ENCODE results near the gene CNKSR3.

CNKSR3 gene

DNA sequence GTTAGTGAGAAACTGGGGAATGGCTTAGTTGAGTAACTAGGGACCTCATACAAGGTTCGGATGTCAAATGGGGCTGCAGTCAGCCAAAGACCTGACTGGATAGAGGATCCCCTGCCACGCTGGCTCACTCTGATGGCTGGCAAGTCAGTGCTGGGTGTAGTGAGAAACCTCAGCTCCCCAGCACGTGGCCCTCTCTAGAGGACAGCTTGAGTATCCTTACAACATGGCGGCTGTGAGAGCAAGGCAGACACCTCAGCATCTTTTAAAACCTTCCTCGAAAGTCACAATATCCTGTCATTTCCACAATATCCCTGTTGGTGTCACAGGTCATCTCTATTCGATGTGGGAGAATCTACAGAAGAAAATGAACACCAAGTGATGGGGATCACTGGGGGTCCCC, 127.2 kb downstream of the CNKSR3 start:
- no peak for DNase-seq

DNA sequence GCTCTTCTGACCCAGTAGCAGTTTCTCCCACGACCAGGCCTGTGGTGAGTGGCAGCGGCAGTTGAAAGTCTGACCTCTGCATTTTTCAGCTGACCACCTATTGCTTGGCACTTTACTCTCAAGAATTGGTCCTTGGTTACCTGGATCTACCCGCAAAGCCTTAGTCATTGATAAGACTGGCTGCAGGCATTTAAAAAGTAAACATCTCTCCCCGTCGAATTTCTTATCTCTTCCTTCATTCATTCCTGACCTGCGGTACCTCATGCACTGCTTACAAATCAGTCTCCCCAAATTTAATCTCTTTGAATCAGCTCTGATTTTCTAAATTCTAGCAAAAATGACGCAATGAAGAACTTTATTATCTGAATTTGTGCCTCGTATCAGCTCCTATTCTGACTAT, 127.7 kb downstream of the CNKSR3 start:
- no peak for DNase-seq
- TF ChIP-seq POLR2A (IDR thresholded peaks at IDR 0.05; ENCODE audit: low read length) (no peak), GATA1 (IDR thresholded peaks at IDR 0.05; ENCODE audit: low read depth, low read length) (no peak)

More for the DNA sequence above, 127.2 kb downstream of the CNKSR3 start:
- TF ChIP-seq GATA1 (IDR thresholded peaks at IDR 0.05; ENCODE audit: low read depth, low read length) (no peak), POLR2A (IDR thresholded peaks at IDR 0.05; ENCODE audit: low read length) (no peak)

DNA sequence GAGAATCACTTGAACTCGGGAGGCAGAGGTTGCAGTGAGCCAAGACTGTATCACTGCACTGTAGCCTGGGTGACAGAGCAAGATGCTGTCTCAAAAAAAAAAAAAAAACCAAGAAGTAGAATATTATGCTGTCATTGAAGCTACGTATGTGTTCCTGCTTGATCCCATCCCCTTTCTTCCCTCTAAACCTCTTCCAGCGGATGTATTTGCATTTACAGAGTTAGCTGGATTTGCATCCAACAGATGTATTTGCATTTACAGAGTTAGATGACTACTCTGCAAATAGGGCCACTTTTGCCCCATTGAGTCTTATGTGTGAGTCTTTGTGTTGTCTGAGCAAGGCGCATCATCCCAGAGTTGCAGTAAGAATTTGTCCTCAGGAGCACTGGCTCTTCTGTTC, 128.9 kb downstream of the CNKSR3 start:
- DNase-seq: no peak
- no peak for TF ChIP-seq GATA1 (IDR thresholded peaks at IDR 0.05; ENCODE audit: low read depth, low read length)
- TF ChIP-seq POLR2A (IDR thresholded peaks at IDR 0.05; ENCODE audit: low read length): no peak

DNA sequence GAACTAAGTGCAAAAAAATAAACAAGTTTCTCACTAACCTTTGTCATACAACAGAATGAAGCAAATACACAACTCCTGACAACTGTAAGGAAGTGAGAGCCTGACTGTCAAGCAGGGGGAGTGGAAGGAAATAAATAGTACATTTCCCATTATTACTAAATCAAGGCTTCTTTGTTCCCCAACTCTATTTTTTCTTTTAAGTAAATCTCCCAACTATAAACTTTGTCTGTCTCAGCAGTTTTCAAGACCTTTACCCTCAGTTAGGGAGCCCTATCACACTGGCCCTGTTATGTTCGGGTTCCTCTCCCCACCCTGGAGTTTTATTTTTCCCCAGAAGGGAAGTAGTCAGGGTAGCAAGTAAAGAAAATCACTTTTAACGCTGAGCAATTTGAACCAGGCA, 129.7 kb downstream of the CNKSR3 start:
- DNase-seq: no peak
- no peak for TF ChIP-seq POLR2A (IDR thresholded peaks at IDR 0.05; ENCODE audit: low read length)
- TF ChIP-seq GATA1 (IDR thresholded peaks at IDR 0.05; ENCODE audit: low read depth, low read length): no peak

DNA sequence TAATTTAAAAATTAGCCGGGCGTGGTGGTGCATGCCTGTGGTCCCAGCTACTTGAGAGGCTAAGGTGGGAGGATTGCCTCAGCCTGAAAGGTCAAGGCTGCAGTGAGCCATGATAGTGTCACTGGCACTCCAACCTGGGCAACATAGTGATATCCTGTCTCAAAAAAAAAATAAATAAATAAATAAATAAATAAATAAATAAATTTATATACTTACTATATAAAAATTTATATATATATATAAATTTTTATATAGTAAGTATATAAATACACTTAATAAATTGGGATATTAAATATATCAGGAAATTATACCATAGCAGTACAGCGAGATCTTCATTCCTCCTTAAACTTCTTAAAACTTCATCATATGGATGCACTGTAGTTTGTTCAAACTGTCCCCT, 130.9 kb downstream of the CNKSR3 start:
- TF ChIP-seq POLR2A (IDR thresholded peaks at IDR 0.05; ENCODE audit: low read length) (no peak), GATA1 (IDR thresholded peaks at IDR 0.05; ENCODE audit: low read depth, low read length) (no peak)
- no peak for DNase-seq

DNA sequence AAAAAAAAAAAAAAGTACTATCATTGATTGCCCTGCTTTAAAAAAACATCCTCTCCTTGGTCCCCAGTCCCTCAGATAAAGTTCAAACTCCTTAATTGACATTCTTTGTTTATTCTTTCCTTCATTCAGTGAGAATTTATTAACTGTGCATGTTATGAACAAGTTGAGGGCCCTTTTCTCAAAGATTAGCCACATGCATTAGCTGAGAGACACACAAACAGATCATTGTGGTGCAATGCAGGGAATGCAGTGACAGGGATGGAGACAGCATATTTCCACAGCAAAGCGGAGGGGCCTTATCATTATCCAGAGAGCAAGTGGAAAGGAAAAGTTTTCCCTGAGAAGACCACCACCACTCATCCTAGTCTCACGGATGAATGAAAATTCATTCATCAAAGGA, 132.0 kb downstream of the CNKSR3 start:
- DNase-seq: no peak
- TF ChIP-seq GATA1 (IDR thresholded peaks at IDR 0.05; ENCODE audit: low read depth, low read length) (no peak), POLR2A (IDR thresholded peaks at IDR 0.05; ENCODE audit: low read length) (no peak)

DNA sequence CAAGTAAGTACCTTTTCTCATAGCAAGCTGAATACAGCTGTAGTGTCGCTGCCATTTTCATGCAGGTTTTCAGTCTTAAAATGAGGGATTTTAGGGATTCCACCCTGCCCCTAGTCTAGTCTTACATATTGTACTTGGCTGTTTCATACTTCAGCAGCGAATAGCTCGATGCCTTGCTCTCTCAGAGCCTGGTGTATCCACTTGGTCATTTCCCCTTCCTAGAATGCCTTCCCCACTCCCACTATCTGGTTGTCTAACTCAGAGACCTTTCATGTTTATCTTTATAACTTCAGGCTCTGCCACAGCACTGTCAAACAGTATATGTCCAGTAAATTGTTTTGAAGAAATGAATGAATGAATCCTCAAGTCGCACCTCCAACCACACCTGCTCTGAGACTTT, 132.8 kb downstream of the CNKSR3 start:
- no peak for TF ChIP-seq POLR2A (IDR thresholded peaks at IDR 0.05; ENCODE audit: low read length)
- TF ChIP-seq GATA1 (IDR thresholded peaks at IDR 0.05; ENCODE audit: low read depth, low read length): no peak
- no peak for DNase-seq

DNA sequence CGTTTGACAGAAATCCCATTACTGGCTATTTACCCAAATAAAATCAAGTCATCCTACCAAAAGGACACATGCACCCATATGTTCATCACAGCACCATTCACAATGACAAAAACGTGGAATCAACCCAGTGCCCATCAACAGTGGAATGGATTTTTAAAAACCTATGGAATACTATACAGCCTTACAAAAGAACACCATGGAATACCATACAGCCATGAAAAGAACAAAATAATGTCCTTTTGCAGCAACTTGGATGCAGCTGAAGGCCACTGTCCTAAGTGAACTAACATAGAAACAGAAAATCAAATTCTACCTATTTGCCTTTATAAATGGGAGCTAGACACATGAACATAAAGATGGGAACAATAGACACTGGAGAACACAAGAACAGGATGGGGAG, 136.5 kb downstream of the CNKSR3 start:
- no peak for DNase-seq
- TF ChIP-seq GATA1 (IDR thresholded peaks at IDR 0.05; ENCODE audit: low read depth, low read length) (no peak), POLR2A (IDR thresholded peaks at IDR 0.05; ENCODE audit: low read length) (no peak)

DNA sequence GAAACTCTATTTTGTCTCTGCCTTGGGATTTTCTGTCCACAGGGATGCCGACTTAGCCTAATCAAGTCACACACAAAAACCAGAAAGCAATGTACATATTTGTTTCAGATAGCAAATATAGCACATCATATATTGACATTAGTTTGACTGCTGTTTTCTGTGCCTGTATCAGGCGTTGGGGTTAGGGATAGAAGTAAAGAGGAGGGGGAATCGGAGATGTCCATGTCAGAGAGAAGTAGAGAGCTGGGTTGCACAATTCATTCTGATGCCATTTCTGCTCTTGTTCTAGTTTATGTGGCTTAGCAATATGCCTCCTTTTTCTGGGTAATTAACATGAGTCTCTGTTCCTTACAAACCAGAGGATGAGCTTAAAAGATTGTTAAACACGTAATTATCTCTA, 139.2 kb downstream of the CNKSR3 start:
- TF ChIP-seq POLR2A (IDR thresholded peaks at IDR 0.05; ENCODE audit: low read length) (no peak), GATA1 (IDR thresholded peaks at IDR 0.05; ENCODE audit: low read depth, low read length) (no peak)
- no peak for DNase-seq

DNA sequence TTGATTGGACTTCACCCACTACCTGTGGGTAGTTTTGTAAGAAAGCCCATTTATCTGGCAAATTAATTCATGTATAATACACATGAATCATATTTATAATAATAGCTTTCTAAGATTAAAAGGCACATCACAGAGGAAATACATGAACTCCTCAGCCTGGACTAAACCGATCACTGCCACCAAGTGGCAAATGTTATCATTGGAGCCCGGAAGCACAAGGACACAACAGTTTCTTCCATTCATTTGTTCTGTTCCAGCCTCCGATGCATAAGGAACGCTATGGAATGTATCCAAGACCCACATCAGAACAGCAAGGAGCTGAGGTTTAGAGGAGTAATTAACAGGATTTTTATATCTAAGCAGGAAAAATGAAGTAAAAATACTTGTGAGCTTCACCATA, 139.9 kb downstream of the CNKSR3 start:
- TF ChIP-seq POLR2A (IDR thresholded peaks at IDR 0.05; ENCODE audit: low read length) (no peak), GATA1 (IDR thresholded peaks at IDR 0.05; ENCODE audit: low read depth, low read length) (no peak)
- peak; percentile 8 to 16 for DNase-seq

DNA sequence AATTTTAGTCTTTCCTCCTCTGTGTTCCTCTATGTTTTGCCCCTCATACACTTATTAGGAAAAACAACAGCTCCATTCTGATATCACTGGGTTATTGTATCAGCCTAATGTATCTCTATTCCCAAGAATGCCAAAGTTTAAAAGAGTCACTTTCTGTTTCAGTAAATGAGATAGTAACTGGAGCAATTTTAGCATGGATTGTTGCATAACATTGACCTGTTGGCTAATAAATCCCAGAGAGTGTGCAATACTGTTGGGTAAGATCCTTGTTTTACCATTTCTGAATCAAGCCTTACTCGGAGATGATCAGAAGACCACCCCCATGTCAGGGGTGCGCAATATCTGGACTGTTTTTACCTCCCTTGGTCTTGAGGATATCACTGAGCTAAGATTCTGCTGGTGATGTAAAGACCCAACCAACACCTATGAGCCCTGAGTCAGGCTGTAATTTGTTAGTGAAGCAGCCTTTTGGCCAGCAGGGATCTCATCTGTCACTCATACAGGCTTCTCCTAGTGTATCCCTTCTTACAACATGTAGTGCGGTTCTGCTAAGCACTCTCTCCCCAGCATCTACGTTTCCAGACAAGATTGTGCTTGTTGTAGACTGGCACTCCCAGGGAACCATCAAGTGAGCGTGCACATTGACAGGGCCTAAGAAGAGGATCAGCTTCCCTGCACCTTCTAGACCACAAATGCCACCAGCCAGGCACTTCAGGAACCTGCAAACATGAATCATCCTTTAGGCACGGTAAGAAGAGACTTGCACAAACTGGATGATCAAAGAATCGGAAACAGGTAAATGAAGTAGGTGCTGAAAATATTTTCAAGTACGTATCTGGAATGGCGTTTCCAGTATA, 142.4 kb downstream of the CNKSR3 start:
- TF ChIP-seq POLR2A (IDR thresholded peaks at IDR 0.05; ENCODE audit: low read length) (no peak), GATA1 (IDR thresholded peaks at IDR 0.05; ENCODE audit: low read depth, low read length) (no peak)
- DNase-seq: no peak

DNA sequence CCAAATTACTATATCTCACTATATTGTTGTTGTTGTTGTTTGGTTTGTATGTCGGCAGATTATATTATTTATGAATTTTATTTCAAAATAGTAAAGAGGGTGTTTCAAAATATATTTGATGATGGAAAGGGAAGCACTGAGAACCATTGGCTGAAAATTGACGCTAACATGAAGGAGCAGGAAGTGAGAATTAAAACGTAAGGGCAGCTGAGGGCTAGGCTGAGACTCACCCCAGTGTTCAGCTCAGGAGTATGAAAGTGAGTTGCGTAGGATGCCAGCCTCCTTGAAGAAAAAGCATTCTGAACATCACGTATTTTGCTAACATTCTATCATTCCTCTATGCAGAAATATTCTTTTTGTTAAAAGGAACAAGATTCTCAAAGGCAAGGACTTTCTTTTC, 143.1 kb downstream of the CNKSR3 start:
- no peak for TF ChIP-seq GATA1 (IDR thresholded peaks at IDR 0.05; ENCODE audit: low read depth, low read length)
- no peak for TF ChIP-seq POLR2A (IDR thresholded peaks at IDR 0.05; ENCODE audit: low read length)
- DNase-seq: no peak

DNA sequence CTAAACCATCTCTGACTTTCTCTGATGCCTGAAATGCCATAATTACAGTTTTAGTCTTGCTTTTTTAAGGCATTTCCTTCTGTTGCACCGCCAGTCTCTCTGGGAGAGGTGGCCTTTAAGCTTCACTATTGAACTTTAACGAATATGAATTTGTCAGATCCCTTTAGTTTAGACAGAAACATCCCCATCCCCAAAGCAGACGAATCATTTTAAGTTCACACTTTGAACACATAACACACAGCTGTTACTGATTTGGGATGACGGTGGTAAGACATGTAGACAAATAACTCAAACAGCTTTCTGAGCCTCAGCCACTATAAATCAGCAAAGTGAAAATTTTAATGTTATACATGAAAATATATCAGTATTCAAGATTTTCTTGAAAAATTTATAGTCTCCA, 146.7 kb downstream of the CNKSR3 start:
- no peak for DNase-seq
- no peak for TF ChIP-seq GATA1 (IDR thresholded peaks at IDR 0.05; ENCODE audit: low read depth, low read length)
- TF ChIP-seq POLR2A (IDR thresholded peaks at IDR 0.05; ENCODE audit: low read length): no peak

DNA sequence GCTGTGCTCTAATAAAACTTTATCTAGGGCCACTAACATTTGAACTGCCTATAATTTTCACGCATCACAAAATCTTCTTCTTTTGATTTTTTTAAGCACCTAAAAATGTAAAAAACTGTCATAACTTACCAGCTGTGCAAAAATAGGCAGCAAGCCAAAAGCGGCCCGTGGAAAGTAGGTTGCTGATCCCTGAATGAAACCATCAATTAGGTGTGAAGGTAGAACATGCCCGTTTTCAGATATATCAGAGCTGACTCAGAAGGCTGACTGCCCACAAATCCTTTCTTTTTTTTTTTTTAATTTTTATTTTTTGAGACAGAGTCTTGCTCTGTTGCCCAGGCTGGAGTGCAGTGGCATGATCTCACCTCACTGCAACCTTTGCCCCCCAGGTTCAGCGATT, 149.0 kb downstream of the CNKSR3 start:
- DNase-seq: no peak

DNA sequence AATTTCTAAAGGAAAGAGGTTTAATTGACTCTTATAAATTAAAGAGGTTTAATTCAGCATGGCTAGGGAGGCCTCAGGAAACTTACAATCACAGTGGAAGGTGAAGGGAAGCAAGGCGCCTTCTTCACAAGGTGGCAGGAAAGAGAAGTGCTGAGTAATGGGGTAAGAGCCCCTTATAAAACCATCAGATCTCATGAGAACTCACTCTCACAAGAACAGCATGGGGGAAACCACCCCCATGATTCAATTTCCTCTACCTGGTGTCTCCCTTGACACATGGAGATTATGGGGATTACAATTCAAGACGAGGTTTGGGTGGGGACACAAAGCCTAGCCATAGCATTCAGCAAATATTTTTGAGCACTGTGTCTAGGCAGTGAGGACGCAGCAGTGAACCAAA, 150.0 kb downstream of the CNKSR3 start:
- TF ChIP-seq GATA1 (IDR thresholded peaks at IDR 0.05; ENCODE audit: low read depth, low read length) (no peak), POLR2A (IDR thresholded peaks at IDR 0.05; ENCODE audit: low read length) (no peak)
- DNase-seq: no peak

More for the DNA sequence above, 149.0 kb downstream of the CNKSR3 start:
- TF ChIP-seq POLR2A (IDR thresholded peaks at IDR 0.05; ENCODE audit: low read length) (no peak), GATA1 (IDR thresholded peaks at IDR 0.05; ENCODE audit: low read depth, low read length) (no peak)

All from erythroblast (primary cell).